ENCODE data around the gene RABEPK. TPM values are rescaled to one million over a fixed set of nuclear protein-coding genes. Genes with fewer than 3 reads are reported as not detected.
A peak's percentile ranks its signal among the peaks of the same experiment; 100 is the strongest.
"Not testable (repeated sequence)": the region's sequence is repeated elsewhere in the genome, so short reads cannot be mapped to it uniquely, and the experiment has no call there.

The RABEPK gene
- polyA plus RNA-seq, 1 experiment, result 45.5 TPM

DNA sequence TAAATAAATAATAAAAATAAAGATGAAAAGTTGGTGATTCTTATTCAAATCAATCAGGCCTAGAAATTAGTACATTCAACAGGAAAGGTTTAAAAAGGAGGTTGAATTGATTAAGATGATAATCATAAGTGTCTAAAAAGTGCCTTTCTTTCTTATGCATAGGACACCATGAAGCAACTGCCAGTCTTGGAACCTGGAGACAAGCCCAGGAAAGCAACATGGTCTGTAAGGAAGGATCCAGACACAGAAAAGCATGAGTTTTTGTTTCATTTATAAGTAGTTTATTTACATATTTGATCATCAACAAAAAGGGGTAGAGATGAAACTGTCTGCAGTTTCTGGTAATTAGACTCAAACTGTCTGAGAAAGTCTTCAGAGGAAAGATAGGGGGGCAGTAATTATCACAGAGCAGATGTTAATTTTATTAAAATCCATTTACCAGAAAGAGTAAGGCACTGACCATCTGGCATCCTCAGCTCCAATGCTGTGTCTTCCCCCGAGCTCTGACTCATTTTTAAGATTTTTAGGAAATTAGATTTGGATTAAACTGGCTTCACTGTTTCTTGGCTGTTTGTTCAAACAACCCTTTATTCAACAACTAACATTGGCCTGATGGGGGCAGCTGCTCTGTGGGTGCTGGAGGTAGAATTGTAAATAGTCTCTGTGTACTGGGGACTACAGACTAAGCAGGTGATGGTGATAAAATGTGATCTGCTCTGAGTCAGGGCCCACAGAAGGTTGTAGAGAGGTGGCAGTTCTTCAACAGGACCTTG lies 2.7 kb downstream of the RABEPK start:
- no peak for DNase-seq (ENCODE audit: low read depth, low spot score)
- TF ChIP-seq, protein P1, sequence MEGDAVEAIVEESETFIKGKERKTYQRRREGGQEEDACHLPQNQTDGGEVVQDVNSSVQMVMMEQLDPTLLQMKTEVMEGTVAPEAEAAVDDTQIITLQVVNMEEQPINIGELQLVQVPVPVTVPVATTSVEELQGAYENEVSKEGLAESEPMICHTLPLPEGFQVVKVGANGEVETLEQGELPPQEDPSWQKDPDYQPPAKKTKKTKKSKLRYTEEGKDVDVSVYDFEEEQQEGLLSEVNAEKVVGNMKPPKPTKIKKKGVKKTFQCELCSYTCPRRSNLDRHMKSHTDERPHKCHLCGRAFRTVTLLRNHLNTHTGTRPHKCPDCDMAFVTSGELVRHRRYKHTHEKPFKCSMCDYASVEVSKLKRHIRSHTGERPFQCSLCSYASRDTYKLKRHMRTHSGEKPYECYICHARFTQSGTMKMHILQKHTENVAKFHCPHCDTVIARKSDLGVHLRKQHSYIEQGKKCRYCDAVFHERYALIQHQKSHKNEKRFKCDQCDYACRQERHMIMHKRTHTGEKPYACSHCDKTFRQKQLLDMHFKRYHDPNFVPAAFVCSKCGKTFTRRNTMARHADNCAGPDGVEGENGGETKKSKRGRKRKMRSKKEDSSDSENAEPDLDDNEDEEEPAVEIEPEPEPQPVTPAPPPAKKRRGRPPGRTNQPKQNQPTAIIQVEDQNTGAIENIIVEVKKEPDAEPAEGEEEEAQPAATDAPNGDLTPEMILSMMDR (IDR thresholded peaks at IDR 0.05; ENCODE audit: low read depth, low read length), result peak; percentile 38
- CTCF ChIA-PET, result no interaction called here
- H3K27ac ChIP-seq (ENCODE audit: low read depth, low read length), result peak overlapping the region; percentile 47
- POLR2A ChIA-PET, result interaction anchor here (1.6 kb wide), 1 partner anchor 38 kb away, joined by 6 read pairs; the partner anchor contains the start of gene HSPA5
- no peak overlapping the region for H3K4me3 ChIP-seq (ENCODE audit: low read depth, low read length)
- no peaks in the 10 kb centered on the region for H3K27me3 ChIP-seq (ENCODE audit: control insufficient read depth, insufficient read depth, low read length)
- no peaks in the 10 kb centered on the region for H3K9me3 ChIP-seq (ENCODE audit: control insufficient read depth, insufficient read depth, low read length)

DNA sequence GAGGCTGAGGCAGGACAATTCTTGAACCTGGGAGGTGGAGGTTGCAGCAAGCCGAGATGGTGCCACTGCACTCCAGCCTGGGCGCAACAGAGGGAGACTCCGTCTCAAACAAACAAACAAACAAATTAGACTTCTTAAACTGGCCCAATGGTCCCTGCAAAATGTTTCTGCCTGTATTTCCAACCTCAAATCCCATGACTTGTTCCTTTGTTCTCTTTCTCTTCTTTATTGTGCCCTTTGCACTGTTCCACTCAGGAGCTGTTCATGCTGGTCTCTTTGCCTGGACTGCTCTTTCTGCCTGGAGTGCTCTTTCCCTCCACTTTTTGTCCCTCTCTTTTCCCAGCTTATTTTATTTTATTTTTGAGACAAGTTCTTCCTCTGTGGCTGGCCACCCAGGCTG lies 4.1 kb downstream of the RABEPK start:
- POLR2A ChIA-PET, result interaction anchor here (0.6 kb wide), 2 partner anchors 56 to 162 kb away, joined by 3 to 10 read pairs; no protein-coding TSS in a partner anchor
- CTCF ChIA-PET, result no interaction called here
- TF ChIP-seq, protein P1 (IDR thresholded peaks at IDR 0.05; ENCODE audit: low read depth, low read length), result no peak

DNA sequence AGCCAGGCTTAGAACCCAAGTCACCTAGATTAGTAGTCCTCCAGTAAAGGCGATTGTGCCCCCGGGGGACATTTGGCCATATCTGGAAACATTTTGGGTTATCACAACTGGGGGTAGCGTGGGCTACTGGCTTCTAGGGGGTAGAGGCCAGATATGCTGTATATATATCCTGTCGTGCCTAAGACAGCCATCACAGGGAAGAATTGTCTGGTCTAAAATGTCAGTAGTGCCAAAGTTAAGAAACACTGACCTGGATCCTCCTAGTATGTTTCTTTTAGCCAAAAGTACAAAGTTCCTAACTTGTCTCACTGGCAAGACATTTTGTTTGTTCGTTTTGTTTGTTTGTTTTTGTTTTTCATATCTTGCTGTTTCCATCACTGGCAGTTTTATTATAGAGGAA lies 13.8 kb downstream of the RABEPK start:
- Histone ChIP-seq H3K9me3 (ENCODE audit: control insufficient read depth, insufficient read depth, low read length) (no peaks in the 10 kb centered on the region), H3K27ac (ENCODE audit: low read depth, low read length) (no peak overlapping the region), H3K4me3 (ENCODE audit: low read depth, low read length) (no peak overlapping the region), H3K27me3 (ENCODE audit: control insufficient read depth, insufficient read depth, low read length) (no peaks in the 10 kb centered on the region)
- POLR2A ChIA-PET, result no interaction called here
- TF ChIP-seq, protein P1 (IDR thresholded peaks at IDR 0.05; ENCODE audit: low read depth, low read length), result no peak
- CTCF ChIA-PET, result no interaction called here
- DNase-seq (ENCODE audit: low read depth, low spot score), result no peak

More for the DNA sequence above, 4.1 kb downstream of the RABEPK start:
- no peaks in the 10 kb centered on the region for H3K27me3 ChIP-seq (ENCODE audit: control insufficient read depth, insufficient read depth, low read length)
- no peak overlapping the region for H3K4me3 ChIP-seq (ENCODE audit: low read depth, low read length)
- no peak for DNase-seq (ENCODE audit: low read depth, low spot score)
- H3K27ac ChIP-seq (ENCODE audit: low read depth, low read length), result no peak overlapping the region
- no peaks in the 10 kb centered on the region for H3K9me3 ChIP-seq (ENCODE audit: control insufficient read depth, insufficient read depth, low read length)

DNA sequence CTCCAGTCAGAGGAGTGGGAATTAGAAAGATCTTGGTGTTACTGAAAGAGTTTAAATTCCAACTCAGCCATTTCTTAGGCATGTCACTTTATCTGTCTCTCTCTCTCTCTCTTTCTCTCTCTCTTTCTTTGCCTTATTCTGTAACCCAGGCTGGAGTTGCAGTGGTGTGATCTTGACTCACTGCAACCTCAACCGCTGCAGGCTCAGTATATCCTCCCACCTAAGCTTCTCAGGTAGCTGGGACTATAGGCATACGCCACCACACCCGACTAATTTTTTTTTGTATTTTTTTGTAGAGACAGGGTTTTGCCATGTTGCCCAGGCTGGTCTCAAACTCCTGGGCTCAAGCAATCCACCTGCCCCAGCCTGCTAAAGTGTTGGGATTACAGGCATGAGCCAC lies 18.3 kb downstream of the RABEPK start:
- DNase-seq (ENCODE audit: low read depth, low spot score), result no peak
- Histone ChIP-seq H3K27ac (ENCODE audit: low read depth, low read length) (no peak overlapping the region), H3K27me3 (ENCODE audit: control insufficient read depth, insufficient read depth, low read length) (no peaks in the 10 kb centered on the region), H3K9me3 (ENCODE audit: control insufficient read depth, insufficient read depth, low read length) (no peaks in the 10 kb centered on the region), H3K4me3 (ENCODE audit: low read depth, low read length) (no peak overlapping the region)
- CTCF ChIA-PET, result no interaction called here
- POLR2A ChIA-PET, result no interaction called here
- TF ChIP-seq, protein P1 (IDR thresholded peaks at IDR 0.05; ENCODE audit: low read depth, low read length), result no peak

DNA sequence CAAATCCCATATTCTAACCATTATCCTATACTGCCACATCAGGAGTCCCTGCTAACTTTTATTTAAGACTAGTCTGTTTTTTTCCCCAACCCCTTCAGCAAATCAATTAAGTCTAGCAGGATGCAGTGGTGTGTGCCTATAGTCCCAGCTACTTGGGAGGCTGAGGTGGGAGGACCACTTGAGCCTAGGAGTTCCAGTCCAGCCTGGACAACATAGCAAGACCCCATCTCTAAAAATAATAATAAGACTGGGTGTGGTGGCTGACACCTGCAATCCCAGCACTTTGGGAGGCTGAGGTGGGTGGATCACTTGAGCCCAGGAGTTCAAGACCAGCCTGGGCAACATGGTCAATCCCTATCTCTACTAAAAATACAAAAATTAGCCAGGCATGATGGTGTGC lies 24.5 kb downstream of the RABEPK start:
- CTCF ChIA-PET, result not testable (repeated sequence)
- POLR2A ChIA-PET, result interaction anchor here (1.1 kb wide), 1 partner anchor 9 kb away, joined by 4 read pairs; no protein-coding TSS in a partner anchor

More for the DNA sequence above, 24.5 kb downstream of the RABEPK start:
- H3K4me3 ChIP-seq (ENCODE audit: low read depth, low read length); DNase-seq (ENCODE audit: low read depth, low spot score); H3K9me3 ChIP-seq (ENCODE audit: control insufficient read depth, insufficient read depth, low read length); H3K27me3 ChIP-seq (ENCODE audit: control insufficient read depth, insufficient read depth, low read length); H3K27ac ChIP-seq (ENCODE audit: low read depth, low read length): not testable (repeated sequence)

Measured in AG04450 (cell line).